GM21825 (cell line): ENCODE measurements around the gene SENP7.
"Not testable (repeated sequence)": the region's sequence is repeated elsewhere in the genome, so short reads cannot be mapped to it uniquely, and the experiment has no call there.

Experiments
- ATAC-seq: cut with Tn5 transposase; IDR thresholded peaks from one replicate; pipeline ENCODE4 v1.9.1; 2021; ENCODE audit warnings: mild to moderate bottlenecking, moderate library complexity; ENCODE audit not compliant: unreplicated experiment

The SENP7 gene

GRCh38 chr3:101333883-101334282 lies 179.1 kb downstream of the SENP7 start:
- ATAC-seq = no peak

GRCh38 chr3:101329016-101329673 lies 183.9 kb downstream of the SENP7 start:
- no peak for ATAC-seq

- ATAC-seq = no peak
Measured at GRCh38 chr3:101325393-101326134, 187.4 kb downstream of the SENP7 start.

GRCh38 chr3:101320475-101320874 lies 192.5 kb downstream of the SENP7 start, which contains the start of gene IMPG2:
Gene IMPG2 (minus strand): TSS chr3:101320575. CDS start chr3:101320372, 203 bp downstream.
- ATAC-seq = no peak

GRCh38 chr3:101319531-101319930 lies 193.5 kb downstream of the SENP7 start:
- ATAC-seq = no peak

- ATAC-seq = no peak
Measured at GRCh38 chr3:101312545-101312944, 200.5 kb downstream of the SENP7 start.

GRCh38 chr3:101311676-101312075 lies 201.3 kb downstream of the SENP7 start:
- no peak for ATAC-seq

GRCh38 chr3:101310978-101311375 lies 202.0 kb downstream of the SENP7 start:
- ATAC-seq = no peak

GRCh38 chr3:101308147-101308772 lies 204.8 kb downstream of the SENP7 start:
- ATAC-seq = not testable (repeated sequence)

- ATAC-seq = no peak
Measured at GRCh38 chr3:101303836-101304235, 209.2 kb downstream of the SENP7 start.

- ATAC-seq = no peak
Measured at GRCh38 chr3:101303089-101303731, 209.8 kb downstream of the SENP7 start.

- ATAC-seq = no peak
Measured at GRCh38 chr3:101300073-101300472, 212.9 kb downstream of the SENP7 start.

GRCh38 chr3:101292027-101292426 lies 221.0 kb downstream of the SENP7 start:
- no peak for ATAC-seq

GRCh38 chr3:101288294-101288693 lies 224.7 kb downstream of the SENP7 start:
- ATAC-seq = no peak

GRCh38 chr3:101284757-101285156 lies 228.3 kb downstream of the SENP7 start:
- no peak for ATAC-seq

- ATAC-seq = no peak
Measured at GRCh38 chr3:101281521-101282030, 231.4 kb downstream of the SENP7 start.

GRCh38 chr3:101279765-101280385 lies 233.1 kb downstream of the SENP7 start:
- ATAC-seq = no peak

GRCh38 chr3:101279162-101279561 lies 233.8 kb downstream of the SENP7 start:
- no peak for ATAC-seq

- ATAC-seq = no peak
Measured at GRCh38 chr3:101278727-101279126, 234.3 kb downstream of the SENP7 start.
